Loucy (cell line): ENCODE results near the gene E4F1.
"Not testable (repeated sequence)": the region's sequence is repeated elsewhere in the genome, so short reads cannot be mapped to it uniquely, and the experiment has no call there.

Experiments used
- H2AFZ ChIP-seq: fragments of 200-600 bp; sonication (generic); 2 replicates; pipeline ENCODE4 v1.6.0; 2016; ENCODE audit warnings: antibody characterized with exemption, mild to moderate bottlenecking, low read length, moderate library complexity
- H3F3A ChIP-seq: fragments of 200-600 bp; 2 replicates; pipeline ENCODE4 v1.6.0; 2016; ENCODE audit warnings: antibody characterized with exemption, low read depth, mild to moderate bottlenecking
- H3K27me3 ChIP-seq: fragments of 200-600 bp; sonication (generic); 2 replicates; pipeline ENCODE4 v1.6.1; 2014; ENCODE audit warnings: low read length, mild to moderate bottlenecking; ENCODE audit not compliant: insufficient read depth, poor library complexity, severe bottlenecking
- H3K36me3 ChIP-seq: fragments of 200-600 bp; sonication (generic); 2 replicates; pipeline ENCODE4 v1.6.1; 2016; ENCODE audit warnings: low read length; ENCODE audit not compliant: insufficient read depth
- H3K4me1 ChIP-seq: fragments of 200-600 bp; sonication (generic); 2 replicates; pipeline ENCODE4 v1.5.1; 2014; ENCODE audit warnings: low read length, mild to moderate bottlenecking; ENCODE audit not compliant: insufficient read depth, poor library complexity, severe bottlenecking
- H3K4me2 ChIP-seq: fragments of 200-600 bp; sonication (generic); 2 replicates; pipeline ENCODE4 v1.6.0; 2014; ENCODE audit warnings: antibody characterized with exemption, low read length, low read depth, mild to moderate bottlenecking; ENCODE audit not compliant: poor library complexity, severe bottlenecking
- H3K4me3 ChIP-seq: fragments of 200-600 bp; sonication (generic); 2 replicates; pipeline ENCODE4 v1.5.1; 2014; ENCODE audit warnings: low read length, mild to moderate bottlenecking, mixed read lengths; ENCODE audit not compliant: poor library complexity, severe bottlenecking
- H3K79me2 ChIP-seq: fragments of 200-600 bp; sonication (generic); 2 replicates; pipeline ENCODE4 v1.6.1; 2014; ENCODE audit warnings: low read length; ENCODE audit not compliant: insufficient read depth
- H3K9ac ChIP-seq: fragments of 200-600 bp; sonication (generic); 2 replicates; pipeline ENCODE4 v1.6.0; 2014; ENCODE audit warnings: mild to moderate bottlenecking, low read depth, low read length, moderate library complexity; ENCODE audit not compliant: poor library complexity, severe bottlenecking
- H3K9me2 ChIP-seq: fragments of 200-600 bp; sonication (generic); replicated peaks from 2 replicates; pipeline ENCODE4 v1.6.1; 2016; ENCODE audit warnings: low read depth, low read length, mixed read lengths
- H3K9me3 ChIP-seq: fragments of 200-600 bp; sonication (generic); 2 replicates; pipeline ENCODE4 v1.6.1; 2014; ENCODE audit warnings: mild to moderate bottlenecking, antibody characterized with exemption, low read length, low read depth; ENCODE audit not compliant: insufficient read depth
- H4K20me1 ChIP-seq: fragments of 200-600 bp; sonication (generic); 2 replicates; pipeline ENCODE4 v1.6.0; 2014; ENCODE audit warnings: antibody characterized with exemption, low read length, mild to moderate bottlenecking; ENCODE audit not compliant: insufficient read depth, poor library complexity, severe bottlenecking
- EZH2phosphoT487 ChIP-seq: fragments of 200-600 bp; IDR thresholded peaks from 2 replicates; pipeline ENCODE4 v1.6.1; 2018; ENCODE audit warnings: antibody characterized with exemption, mild to moderate bottlenecking, moderate library complexity, borderline replicate concordance
- TF ChIP-seq, protein P1 (sequence below): fragments of 200-600 bp; sonication (generic); conservative IDR thresholded peaks from 2 replicates; pipeline ENCODE4 v1.5.1; 2014; ENCODE audit warnings: mild to moderate bottlenecking, antibody characterized with exemption, low read length

E4F1 gene

DNA sequence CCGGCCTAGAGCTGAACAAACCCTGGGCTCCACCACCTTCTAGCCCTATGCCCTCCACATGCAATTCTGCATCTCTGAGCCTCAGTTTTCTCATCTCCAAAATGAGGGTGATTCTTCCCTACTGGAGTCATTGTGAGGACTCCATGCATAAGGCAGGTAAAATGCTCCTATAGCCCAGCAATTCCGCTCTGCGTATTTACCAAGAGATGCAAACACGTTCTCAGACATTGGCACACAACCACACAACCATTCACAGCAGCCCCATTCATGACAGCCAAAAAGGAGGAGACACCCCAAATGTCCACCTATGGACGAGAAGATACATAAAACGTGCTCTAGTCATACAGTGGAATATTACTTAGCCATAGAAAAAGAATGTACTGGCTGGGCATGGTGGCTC, 23.1 kb upstream of the E4F1 start:
- Histone ChIP-seq H4K20me1 (no peaks in the 10 kb centered on the region), H3K79me2 (no peaks in the 10 kb centered on the region), H3K9me3 (no peaks in the 10 kb centered on the region), H3F3A (no peaks in the 10 kb centered on the region), H3K9me2 (no peaks in the 10 kb centered on the region), H3K4me2 (no peak overlapping the region), H3K4me3 (no peak overlapping the region), H2AFZ (no peak overlapping the region), H3K27me3 (no peaks in the 10 kb centered on the region), H3K4me1 (no peaks in the 10 kb centered on the region), H3K36me3 (no peaks in the 10 kb centered on the region), H3K9ac (no peak overlapping the region)
- TF ChIP-seq, protein P1, sequence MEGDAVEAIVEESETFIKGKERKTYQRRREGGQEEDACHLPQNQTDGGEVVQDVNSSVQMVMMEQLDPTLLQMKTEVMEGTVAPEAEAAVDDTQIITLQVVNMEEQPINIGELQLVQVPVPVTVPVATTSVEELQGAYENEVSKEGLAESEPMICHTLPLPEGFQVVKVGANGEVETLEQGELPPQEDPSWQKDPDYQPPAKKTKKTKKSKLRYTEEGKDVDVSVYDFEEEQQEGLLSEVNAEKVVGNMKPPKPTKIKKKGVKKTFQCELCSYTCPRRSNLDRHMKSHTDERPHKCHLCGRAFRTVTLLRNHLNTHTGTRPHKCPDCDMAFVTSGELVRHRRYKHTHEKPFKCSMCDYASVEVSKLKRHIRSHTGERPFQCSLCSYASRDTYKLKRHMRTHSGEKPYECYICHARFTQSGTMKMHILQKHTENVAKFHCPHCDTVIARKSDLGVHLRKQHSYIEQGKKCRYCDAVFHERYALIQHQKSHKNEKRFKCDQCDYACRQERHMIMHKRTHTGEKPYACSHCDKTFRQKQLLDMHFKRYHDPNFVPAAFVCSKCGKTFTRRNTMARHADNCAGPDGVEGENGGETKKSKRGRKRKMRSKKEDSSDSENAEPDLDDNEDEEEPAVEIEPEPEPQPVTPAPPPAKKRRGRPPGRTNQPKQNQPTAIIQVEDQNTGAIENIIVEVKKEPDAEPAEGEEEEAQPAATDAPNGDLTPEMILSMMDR, result no peak
- TF ChIP-seq EZH2phosphoT487, result no peak

DNA sequence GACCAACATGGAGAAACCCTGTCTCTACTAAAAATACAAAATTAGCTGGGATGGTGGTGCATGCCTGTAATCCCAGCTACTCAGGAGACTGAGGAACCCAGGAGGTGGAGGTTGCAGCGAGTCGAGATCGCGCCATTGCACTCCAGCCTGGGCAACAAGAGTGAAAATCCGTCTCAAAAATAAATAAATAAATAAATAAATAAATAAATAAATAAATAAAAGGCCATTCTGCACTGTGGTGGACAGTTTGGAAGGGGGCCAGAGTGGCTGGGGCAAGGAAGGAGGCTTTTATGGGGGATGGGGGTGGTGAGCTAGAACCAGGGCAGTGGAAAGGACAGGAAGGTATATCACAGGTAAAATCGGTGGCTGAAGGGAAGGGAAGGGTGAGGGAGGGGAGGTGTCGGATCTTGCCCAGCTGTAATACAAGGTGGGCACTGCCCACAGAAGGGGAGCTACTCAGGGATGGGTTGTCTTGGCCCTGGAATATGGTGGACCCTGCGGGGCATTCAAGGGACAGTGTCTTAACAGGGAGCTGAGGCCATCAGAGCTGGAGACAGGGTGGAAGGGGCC, 20.2 kb upstream of the E4F1 start:
- not testable (repeated sequence) for H3K4me1 ChIP-seq, H2AFZ ChIP-seq, H3K79me2 ChIP-seq, H3K9me3 ChIP-seq, H3K9me2 ChIP-seq, H3F3A ChIP-seq, H3K27me3 ChIP-seq, H3K4me2 ChIP-seq, H3K9ac ChIP-seq, H3K36me3 ChIP-seq, H3K4me3 ChIP-seq, H4K20me1 ChIP-seq

DNA sequence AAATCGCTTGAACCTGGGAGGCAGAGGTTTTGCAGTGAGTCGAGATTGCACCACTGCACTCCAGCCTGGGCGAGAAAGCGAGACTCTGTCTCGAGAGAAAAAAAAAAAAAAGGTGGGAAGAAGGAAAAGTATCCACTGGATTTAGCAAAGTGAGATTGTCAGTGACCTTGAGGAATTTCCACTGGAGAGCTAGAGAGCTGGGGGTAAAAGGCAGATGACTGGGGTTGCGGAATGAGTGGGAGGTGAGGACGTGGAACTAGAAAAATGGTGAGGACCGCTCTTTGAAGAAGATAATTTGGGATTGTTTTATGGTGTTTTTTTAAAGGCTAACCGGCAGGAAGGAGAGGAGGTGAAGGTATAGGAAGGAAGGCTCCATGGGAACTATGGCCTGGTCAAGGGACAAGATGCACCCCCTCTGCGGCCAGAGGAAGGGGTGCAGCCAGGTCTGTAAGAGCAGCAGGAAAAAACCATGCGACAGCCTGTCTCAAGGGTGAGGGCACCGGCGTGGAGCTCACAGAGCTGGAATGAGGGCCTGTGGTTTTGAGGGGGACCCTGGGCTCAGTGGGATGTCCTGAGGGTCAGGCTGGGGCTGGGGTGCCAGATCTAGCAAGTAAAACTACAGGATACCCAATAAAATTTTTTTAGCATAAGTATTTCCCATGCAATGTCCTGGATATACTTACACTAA, 18.8 kb upstream of the E4F1 start:
- peak overlapping the region; percentile 81 for H3K4me2 ChIP-seq

More for the DNA sequence above, 18.8 kb upstream of the E4F1 start:
- Histone ChIP-seq H3K9me3 (no peaks in the 10 kb centered on the region), H4K20me1 (no peaks in the 10 kb centered on the region), H3K27me3 (no peaks in the 10 kb centered on the region), H3K4me1 (no peaks in the 10 kb centered on the region), H3K79me2 (peaks cover 6% of the 10 kb centered on the region; the same call in 1 of the 2 replicates), H3K36me3 (no peaks in the 10 kb centered on the region), H3K9me2 (no peaks in the 10 kb centered on the region), H2AFZ (peak overlapping the region; percentile 71), H3K9ac (peak overlapping the region; percentile 79), H3F3A (no peaks in the 10 kb centered on the region), H3K4me3 (peak overlapping the region; percentile 82)
- TF ChIP-seq, protein P1, result no peak
- no peak for TF ChIP-seq EZH2phosphoT487
